NCI-H1930 (cell line): ENCODE results near the gene MPPED1.

Experiments
- DNase-seq, 2 experiments: peaks; one replicate each; lab custom pipeline; 2025; lab: John Stamatoyannopoulos, UW

MPPED1 gene

DNA sequence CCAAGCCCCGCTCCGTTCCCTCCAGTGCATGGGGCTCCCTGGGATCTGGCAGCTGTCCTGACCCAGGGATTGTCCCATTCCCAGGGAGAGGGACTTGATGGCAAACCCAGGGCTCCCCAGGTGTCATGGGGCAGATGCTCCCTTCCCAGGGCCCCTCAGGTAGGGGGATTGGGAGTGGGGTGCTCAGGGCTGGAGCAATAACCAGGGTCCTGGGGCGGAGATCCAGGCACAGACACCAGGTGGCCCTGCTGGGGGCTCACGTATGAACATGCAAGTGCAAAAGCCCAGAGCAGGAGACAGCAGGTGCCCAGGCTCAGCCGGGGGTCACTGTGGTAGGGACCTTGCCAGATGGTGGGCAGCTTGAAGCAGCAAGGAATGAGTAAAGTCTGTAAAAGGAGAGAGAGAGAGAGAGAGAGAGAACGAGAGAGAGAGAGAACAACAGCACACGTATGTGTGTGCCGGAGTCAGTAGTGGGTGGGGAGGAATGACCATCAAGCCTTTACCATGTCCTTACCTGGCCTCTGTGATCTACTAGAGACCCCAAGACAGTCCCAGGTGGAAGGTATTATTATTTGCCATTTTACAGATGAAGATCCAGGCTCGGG, 19.3 kb upstream of the MPPED1 start:
- no peak for DNase-seq

DNA sequence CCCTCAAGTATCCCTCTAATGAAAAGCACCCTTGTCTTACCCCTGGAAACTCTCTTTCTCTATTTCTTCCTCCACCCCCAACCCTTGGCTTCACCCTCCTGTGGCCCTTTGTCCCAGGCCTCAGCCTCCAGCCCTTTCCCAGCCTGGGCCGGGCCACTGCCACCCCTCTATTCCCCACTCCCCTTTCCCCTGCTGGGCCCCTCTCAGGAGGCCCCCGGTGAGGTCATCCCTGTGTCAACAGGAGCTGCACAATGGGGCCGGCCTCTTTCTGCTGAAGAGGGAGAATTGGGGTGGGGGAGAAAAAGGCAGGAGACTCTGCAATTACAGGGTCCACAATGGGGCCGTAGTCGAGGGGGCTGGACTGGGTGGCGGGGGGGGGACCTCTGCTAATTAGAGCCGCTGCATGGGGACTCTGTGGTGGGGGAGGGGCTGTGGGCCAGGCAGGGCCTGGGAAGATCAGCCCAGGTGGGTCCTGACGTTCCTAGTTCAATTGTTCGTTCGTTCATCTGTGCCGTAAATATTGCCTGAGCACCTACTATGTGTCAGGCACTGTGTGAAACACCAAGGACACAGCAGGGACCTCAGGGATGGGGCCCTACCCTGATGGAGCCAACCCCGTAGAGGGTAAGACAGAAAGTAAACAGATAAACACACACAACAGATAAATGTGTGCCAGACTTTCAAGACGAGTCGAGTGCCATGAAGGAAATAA, 18.5 kb upstream of the MPPED1 start:
- DNase-seq, result no peak

DNA sequence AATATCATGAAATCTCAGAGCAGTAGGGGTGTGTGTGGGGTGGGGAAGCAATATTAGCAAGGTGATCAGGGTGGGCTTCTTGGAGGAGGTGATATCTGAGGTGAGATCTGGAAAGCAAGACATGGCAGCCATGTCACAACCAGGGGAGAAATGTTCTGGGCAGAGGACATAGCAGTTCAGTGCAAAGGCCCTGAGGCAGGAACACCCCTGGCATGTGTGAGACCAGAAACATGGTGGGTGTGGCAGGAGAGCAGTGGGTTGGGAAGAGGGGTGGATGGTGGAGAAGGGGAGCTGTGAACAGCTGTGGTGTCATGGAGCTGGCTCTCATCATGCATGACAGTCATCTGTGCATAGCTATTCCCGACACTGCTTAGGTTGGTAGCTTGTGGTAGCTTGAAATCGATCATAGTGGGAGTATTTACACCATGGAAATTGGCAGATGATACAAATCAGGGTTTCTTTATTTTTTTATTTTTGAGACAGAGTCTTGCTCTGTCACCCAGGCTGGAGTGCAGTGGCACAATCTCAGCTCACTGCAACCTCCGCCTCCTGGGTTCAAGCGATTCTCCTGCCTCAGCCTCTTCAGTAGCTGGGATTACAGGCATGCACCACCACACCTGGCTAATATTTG, 17.9 kb upstream of the MPPED1 start:
- no peak for DNase-seq

DNA sequence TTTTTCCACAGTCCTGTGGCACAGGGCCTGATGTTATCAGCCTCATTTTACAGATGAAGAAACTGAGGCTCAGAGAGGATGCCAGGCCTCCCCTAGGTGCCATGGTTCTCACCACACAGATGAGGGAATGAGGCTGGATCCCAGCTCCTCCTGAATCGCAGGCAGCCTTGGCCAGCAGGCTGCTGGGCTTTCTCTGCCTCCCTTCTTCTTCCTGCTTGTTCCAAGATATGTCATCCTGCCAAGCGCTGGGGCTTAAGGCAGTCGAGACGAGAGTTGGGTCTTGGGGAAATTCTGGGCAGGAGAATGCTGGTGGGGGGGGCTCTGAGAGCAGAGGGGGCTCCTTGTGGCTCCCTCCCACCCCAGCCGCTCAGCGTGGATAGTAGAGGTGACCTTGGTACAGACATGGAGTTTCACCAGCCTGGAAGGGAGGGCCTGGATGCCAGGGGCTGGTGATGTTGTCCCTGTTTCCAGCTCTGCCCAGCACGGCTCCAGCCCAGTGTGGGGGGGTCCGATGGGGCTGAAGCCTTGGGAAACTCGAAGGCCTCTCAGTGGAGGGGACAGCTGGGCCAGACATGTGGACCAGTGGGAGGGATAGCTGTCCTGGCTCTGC, 16.6 kb upstream of the MPPED1 start:
- DNase-seq, result no peak

DNA sequence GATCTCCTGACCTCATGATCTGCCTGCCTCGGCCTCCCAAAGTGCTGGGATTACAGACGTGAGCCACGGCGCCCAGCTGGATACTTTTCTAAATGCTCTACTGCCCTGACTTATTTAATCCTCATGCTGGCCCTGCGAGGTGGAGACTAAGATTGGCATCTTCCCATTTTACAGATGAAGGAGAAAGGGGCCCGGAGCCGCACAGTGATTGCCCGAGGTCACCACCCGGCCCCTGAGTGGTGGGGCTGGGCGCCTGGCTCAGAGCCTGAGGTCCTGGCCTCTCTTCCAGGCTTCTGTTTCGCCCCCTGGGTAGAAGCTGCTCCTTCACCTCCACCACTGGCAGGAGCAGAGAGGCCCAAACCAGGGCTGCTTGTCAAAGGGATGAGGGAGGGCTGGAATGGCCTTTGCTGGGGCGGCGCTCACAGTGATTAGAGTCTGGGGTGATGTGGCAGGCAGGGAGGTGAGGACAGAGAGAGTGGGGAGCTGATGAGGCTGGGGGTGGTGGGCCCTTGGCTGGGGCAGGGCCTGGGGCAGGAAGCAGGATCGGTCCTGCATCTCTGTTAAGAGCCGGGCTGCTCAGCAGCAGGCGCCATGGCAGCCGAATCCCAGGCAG, 15.4 kb upstream of the MPPED1 start:
- DNase-seq, result no peak

DNA sequence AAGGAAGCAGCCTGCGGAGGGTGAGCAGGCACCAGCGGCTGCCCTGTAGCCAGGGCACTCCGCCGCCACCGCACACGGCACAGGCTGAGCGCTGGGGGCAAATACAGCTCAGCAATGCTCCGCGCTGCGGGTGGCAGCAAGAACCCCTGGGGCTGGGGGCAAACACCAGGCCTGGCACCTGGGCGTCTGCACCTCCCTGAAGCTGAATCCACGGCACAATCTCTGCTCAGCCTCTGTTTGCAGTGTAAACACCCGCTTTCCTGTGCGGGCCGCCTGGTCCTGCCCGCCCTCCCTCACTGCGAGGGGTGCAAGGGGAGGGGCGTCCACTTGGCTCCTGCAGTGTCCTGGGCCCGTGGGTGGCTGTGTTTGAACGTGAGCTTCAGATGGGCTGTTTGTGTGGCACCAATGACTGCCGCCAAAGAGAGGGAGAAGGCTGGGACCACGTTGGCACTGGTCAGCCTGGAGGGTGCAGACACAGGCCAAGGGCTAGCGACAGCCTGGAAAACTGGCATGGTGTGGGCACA, 14.8 kb upstream of the MPPED1 start:
- no peak for DNase-seq

DNA sequence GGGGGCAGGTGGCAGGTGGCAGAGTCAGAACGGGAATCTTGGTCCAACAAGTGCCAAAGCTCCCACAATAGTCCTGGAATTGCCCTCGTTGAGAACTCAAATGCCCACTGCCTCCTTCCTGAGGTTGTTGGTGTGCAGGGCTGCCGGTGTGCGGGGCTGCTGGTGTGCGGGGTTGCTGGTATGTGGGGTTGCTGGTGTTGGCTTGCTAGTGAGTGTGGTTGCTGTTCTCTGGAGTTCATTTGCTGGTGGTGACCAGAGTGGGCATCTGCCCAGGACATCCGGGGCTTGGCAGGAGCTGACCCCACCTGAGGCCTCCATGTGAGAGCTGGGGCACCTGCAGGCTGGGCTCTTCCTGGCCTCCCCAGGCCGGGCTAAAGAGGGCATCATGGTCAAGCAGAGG, 14.0 kb upstream of the MPPED1 start:
- no peak for DNase-seq

DNA sequence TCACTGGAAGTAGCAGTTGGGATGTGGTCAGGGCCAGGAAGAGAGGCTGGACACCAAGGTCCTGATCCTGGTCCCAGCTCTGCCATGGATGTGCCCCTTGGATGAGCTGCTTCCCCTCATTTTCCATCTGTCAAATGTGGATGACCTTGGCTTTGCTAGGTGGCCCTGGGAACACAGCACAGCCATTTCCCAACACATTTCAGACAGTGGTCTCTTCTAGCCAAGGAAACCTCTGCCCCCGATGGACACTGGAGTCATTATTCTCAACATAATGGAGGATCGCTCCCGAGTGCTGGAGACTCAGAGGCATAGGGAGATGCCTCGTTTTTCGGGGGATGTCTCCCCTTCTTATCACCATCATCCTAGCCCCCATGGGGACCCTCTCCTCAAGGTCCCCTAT, 13.6 kb upstream of the MPPED1 start:
- DNase-seq, result no peak

DNA sequence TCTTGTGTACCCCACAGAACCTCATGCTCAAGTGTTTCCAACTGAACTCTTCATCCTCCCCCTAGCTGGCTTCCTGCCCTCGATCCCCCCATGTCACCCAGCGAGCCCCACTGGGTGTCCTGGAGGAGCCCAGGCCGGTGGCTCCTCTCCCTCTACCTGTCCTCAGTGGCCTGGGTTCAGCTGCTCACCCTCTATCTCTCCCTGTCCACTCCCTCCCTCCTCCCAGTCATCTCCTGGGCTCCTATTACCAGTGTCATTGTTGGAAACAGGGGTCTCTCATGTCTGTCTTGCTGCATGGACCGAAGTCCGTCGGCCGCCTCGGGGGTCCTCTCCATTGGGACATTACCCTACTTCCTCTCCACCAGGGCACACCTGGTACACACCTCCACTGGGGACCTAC, 12.9 kb upstream of the MPPED1 start:
- DNase-seq, result no peak

DNA sequence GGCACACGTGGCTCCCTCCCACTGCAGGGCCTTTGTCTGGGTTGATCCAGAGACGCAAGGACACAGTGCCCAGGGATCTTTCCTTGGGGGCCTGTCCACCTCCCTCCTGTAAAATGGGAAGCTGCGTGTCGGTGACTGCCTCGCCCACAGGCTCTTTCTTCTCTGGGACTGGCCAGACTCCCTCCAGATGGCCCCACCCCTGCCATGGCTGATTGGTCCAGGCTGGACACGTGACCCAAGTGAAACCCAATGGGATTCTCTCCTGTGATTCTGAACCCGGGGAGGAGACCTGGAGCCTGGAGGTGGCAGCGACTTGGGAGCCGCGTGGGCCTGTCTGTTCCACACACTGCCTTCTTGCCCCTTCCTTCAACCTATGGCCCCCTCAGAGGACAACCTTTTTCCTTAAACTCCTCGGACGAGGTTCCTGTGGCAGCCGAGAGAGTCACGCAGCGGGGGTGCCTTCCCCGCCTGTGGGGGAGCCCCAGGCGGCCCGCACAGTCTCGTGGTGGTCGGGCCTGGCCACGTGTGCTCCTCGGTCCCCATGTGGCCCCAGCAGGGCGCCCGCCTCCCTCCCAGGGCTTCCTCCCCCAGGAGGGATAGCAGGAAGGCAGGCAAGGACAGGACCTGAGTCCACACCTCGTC, 12.4 kb upstream of the MPPED1 start:
- DNase-seq, result no peak

DNA sequence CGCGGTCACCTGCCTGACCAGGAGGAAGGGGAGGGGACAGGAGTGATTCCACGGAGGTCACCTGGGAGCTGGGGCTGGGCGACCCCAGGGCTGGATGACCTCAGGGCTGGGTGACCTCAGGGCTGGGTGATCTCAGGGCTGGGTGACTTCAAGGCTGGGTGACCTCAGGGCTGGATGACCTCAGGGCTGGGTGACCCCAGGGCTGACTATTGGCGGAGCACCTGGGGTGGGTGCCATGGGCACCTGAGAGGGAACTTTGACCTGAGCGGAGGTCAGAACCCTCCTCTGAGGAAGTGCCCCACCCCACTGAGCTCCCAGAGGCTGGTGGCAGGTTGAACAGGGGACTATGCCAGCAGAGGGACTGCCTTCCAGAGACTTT, 11.8 kb upstream of the MPPED1 start:
- no peak for DNase-seq

DNA sequence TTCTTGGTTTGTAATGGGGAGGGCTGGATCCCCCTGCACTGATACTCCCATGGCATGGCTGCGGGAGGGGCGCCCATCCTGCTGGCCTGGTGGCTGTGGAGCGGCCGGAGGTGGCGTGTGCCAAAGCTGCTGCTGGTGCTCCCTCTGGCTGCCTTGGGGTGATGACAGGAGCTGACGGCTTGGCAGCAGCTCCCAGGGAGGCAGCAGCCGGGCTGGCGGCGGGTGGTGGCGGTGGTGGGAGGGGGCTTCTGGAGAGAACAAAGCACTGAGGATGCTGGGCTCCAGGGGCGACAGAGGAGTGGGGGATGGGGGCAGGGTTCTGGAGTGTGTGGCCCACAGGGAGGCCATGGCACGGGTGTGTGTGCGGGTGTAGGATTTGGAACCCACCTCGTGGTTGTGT, 11.4 kb upstream of the MPPED1 start:
- DNase-seq, result no peak

DNA sequence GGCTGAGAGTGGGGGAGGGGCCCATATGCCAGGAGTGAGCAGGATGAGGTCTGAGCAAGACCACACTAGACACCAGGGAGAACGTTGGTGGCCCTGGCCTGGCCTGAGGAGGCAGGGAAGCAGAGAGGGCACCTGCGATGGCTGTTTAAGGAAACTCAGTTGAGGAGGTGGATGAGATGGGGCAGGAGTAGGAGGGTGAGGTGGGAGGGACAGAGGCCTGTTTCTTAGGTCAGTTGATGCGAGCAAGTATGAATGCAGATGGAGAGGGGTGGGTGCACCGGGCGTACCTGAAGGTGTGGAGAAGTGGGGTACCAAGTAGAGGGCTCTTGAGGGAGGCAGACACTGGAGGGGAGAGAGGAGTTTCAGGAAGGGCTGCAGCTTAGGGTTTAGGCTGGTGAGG, 10.6 kb upstream of the MPPED1 start:
- DNase-seq, result no peak

DNA sequence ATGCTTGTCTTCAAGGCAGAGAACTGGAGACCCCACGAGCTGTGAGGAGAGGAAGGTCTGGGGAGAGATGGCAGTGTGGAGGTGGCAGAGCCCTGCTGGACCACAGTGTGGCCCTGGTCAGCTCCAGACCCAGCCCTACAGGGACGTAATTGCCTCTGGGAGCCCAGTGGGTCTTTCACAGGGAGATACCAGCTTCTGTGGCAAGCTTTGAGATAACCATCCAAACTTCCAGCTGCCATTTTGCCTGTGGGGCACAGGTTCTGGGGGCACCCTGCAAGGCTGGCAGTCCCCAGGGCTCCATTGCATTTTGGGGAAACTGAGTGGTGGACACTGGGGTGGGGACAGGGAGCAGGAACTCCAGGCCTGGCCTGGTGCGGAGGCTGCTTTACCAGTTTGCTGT, 10.2 kb upstream of the MPPED1 start:
- no peak for DNase-seq

DNA sequence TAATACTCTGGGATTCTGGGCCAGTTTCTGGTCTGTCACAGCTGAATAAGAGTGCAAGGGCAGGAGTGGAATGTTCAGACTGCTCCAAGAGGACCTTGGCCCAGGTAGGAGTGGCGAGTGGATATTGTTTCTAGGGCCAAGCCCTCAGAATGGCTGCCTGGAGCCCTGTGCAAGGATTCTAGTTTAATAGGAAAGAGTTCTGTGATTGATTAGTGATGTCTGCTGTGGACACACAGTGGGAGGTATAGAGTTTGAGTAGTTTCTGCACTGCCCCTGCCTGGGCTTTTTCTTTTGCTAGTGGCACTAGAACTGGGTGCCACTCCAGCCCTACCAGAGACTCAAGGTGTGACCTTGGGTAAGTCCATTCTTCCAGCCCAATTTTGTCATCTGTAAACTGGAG, 9.7 kb upstream of the MPPED1 start:
- DNase-seq, result no peak

DNA sequence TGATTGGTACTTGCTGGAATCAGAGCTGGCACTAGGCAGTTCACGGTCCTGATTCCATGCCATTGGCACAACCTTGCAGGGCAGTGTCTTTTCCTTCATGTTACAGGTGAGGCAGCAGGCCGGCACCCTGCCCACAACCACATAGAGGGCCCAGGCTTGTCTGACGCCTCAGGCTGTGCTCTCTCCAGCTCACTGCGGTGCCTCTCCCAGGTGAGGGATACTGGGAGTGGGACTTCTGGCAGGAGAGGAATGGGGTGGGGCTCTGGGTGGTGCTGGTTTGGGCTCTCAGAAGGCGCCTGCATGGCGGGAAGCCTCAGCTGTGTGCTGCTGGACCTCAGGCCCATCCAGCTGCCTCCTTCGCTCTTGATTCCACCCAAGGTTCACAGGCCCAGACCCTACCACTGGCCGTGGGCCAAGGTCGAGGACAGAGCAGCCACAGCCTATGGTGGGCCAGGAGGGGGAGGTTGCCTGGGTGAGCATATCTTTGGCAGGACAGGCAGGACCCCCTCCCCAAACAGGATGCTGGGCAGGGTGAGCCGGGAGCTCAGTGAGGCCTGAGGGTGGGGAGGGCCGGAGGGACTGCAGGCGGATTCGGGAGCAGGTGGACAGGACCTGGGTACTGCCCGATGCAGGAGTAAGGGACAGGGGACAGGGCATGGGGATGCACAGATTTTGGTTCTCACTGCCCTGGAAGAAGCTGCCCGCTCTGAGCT, 7.0 kb upstream of the MPPED1 start:
- DNase-seq, result no peak

DNA sequence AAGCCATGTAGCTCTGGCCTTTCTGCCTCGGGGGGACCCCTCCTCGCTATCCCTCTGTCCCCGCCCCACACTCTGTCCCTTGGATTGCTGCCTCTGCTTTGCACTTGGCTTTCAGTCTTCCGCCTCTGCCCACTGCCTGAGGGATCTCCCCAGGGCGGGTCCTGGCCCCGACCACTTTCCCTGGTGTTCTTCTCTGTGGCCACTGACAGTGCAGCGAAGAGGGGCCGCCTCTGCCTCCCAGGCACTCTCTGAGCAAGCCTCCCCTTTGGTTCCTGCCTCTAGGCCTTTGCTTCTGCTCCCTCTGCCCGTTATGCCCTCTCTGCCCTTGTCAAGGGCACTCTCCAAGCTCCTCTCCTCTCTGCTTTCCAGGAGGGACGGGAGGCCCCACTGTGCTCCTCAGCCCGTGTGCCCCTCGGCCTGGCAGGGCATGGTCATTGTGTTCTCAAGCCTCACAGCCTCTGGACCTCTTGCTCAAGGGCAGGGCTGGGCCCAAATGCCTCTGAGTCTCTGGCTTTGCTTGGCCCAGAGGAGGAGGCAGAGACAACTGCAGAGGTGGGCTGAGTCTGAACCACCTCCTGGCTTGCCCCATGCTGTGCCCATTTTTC, 5.5 kb upstream of the MPPED1 start:
- DNase-seq, result no peak

DNA sequence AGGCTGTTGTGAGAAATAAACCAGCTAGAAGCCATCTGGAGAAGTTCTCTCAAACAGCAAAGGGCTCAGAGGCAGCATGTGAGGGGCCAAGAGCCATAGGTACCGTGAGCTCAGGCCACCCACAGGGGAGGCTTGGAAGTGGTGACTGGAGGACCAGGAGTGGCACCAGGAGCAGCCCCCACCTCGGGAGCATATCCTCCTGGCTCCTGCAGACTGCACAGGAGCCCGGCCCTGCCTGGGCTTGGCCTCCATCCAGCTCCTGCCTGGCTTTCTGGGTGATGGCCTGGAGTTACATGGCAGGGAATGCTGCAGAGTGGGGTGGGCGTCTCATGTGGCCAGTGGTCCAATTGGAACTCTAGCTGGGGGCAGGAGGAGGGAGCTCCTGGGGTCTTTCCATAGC, 4.2 kb upstream of the MPPED1 start:
- DNase-seq, result no peak

DNA sequence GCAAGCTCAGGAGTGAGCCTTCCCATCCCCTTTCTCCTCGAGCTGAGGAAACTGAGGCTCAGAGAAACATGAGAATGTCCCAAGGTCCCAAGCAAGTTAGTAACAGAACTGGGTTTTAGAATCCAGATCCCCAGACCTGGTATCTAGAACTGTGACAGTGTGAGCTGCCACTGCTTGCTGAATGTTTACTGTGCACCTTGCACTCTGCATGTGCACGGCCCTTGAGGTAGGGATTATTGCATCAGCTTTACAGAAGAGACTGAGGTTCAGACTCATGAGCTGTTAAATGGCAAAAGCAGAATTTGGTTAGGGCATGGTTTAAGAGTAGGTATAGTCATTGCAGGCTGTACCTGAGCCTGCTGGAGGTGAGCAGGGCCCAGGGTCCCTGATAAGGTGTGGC, 3.8 kb upstream of the MPPED1 start:
- no peak for DNase-seq

DNA sequence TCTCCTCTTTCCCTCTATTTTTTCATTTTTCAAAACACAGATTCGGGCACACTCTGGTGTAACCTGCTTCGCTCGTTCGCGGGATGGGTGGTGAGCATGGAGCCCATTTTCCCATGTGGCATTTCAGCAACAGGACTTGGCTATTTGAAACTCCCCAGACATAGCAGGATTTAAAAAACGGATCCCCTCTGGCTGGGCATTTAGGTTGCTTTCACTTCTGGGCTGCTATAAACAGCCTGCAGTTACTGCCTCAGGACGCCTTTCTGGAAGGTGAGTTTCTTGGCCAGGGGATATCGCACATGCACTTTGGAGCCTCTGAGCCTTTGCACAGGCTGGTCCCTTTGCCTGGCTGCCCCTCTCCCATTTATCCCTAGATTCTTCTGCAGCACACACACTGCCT, 2.8 kb upstream of the MPPED1 start:
- no peak for DNase-seq

DNA sequence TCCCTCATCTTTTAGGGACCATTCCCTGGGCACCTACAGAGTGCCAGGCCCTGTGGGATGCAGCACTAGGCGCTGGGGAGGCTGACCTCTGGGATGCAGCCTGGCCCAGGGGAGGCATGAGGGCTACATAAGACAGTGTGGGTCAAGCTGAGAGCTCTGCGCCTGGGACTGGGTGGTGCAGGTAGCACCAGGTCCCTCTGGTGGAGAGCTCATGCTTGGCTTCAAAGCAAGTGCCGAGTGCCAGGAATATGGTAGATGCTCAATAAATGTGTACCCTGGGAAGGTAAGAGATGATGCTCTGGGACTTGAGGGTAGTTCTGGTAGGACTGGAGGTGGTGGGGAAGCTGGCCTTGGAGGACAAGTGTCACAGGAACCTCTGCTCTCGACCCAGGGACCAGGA, 2.0 kb upstream of the MPPED1 start:
- no peak for DNase-seq
